ENCODE measurements around the gene TXNDC17. TPM values are rescaled to one million over a fixed set of nuclear protein-coding genes. Genes with fewer than 3 reads are reported as not detected.

The TXNDC17 gene
- total RNA-seq, 1 donor from 2014 or later = 104 TPM

GRCh38 chr17:6623941-6624340, 16.9 kb upstream of the TXNDC17 start:
- Mint-ChIP-seq H3K27ac (no peak overlapping the region), H3K9me3 (ENCODE audit: low read depth) (no peaks in the 10 kb centered on the region), H3K4me3 (ENCODE audit: low read depth) (no peak overlapping the region), H3K4me1 (ENCODE audit: low read depth) (no peaks in the 10 kb centered on the region), H3K36me3 (ENCODE audit: insufficient read depth) (peaks cover 20% of the 10 kb centered on the region), H3K27me3 (no peaks in the 10 kb centered on the region)
- no peak for TF ChIP-seq CTCF (IDR thresholded peaks at IDR 0.05; ENCODE audit: unreplicated experiment)
- no peak for DNase-seq (ENCODE audit: low spot score, unreplicated experiment)

- no peaks in the 10 kb centered on the region for H3K9me3 Mint-ChIP-seq (ENCODE audit: low read depth)
- no peaks in the 10 kb centered on the region for H3K27me3 Mint-ChIP-seq
- DNase-seq (ENCODE audit: low spot score, unreplicated experiment) = no peak
- peaks cover 26% of the 10 kb centered on the region for H3K36me3 Mint-ChIP-seq (ENCODE audit: insufficient read depth)
- no peak overlapping the region for H3K4me3 Mint-ChIP-seq (ENCODE audit: low read depth)
- TF ChIP-seq CTCF (IDR thresholded peaks at IDR 0.05; ENCODE audit: unreplicated experiment) = no peak
- H3K27ac Mint-ChIP-seq = no peak overlapping the region
- no peaks in the 10 kb centered on the region for H3K4me1 Mint-ChIP-seq (ENCODE audit: low read depth)
These were observed 14.2 kb upstream of the TXNDC17 start for GRCh38 chr17:6626616-6627015.

- no peak for DNase-seq (ENCODE audit: low spot score, unreplicated experiment)
- Mint-ChIP-seq H3K36me3 (ENCODE audit: insufficient read depth) (peaks cover 26% of the 10 kb centered on the region), H3K27ac (no peak overlapping the region), H3K9me3 (ENCODE audit: low read depth) (no peaks in the 10 kb centered on the region), H3K4me1 (ENCODE audit: low read depth) (no peaks in the 10 kb centered on the region), H3K4me3 (ENCODE audit: low read depth) (no peak overlapping the region), H3K27me3 (no peaks in the 10 kb centered on the region)
- no peak for TF ChIP-seq CTCF (IDR thresholded peaks at IDR 0.05; ENCODE audit: unreplicated experiment)
These were observed 13.8 kb upstream of the TXNDC17 start for GRCh38 chr17:6627019-6627418.

GRCh38 chr17:6630390-6630789, 10.5 kb upstream of the TXNDC17 start:
- no peak for TF ChIP-seq CTCF (IDR thresholded peaks at IDR 0.05; ENCODE audit: unreplicated experiment)
- no peaks in the 10 kb centered on the region for H3K4me1 Mint-ChIP-seq (ENCODE audit: low read depth)
- peaks cover 42% of the 10 kb centered on the region for H3K36me3 Mint-ChIP-seq (ENCODE audit: insufficient read depth)
- no peak overlapping the region for H3K4me3 Mint-ChIP-seq (ENCODE audit: low read depth)
- DNase-seq (ENCODE audit: low spot score, unreplicated experiment) = no peak
- no peak overlapping the region for H3K27ac Mint-ChIP-seq
- no peaks in the 10 kb centered on the region for H3K9me3 Mint-ChIP-seq (ENCODE audit: low read depth)
- no peaks in the 10 kb centered on the region for H3K27me3 Mint-ChIP-seq

- no peak overlapping the region for H3K4me3 Mint-ChIP-seq (ENCODE audit: low read depth)
- no peak for TF ChIP-seq CTCF (IDR thresholded peaks at IDR 0.05; ENCODE audit: unreplicated experiment)
- H3K4me1 Mint-ChIP-seq (ENCODE audit: low read depth) = no peaks in the 10 kb centered on the region
- peaks cover 37% of the 10 kb centered on the region for H3K36me3 Mint-ChIP-seq (ENCODE audit: insufficient read depth)
- no peak for DNase-seq (ENCODE audit: low spot score, unreplicated experiment)
- H3K27me3 Mint-ChIP-seq = no peaks in the 10 kb centered on the region
- no peaks in the 10 kb centered on the region for H3K9me3 Mint-ChIP-seq (ENCODE audit: low read depth)
- no peak overlapping the region for H3K27ac Mint-ChIP-seq
These were observed 8.3 kb upstream of the TXNDC17 start for GRCh38 chr17:6632530-6632929.

All from progenitor cell of endocrine pancreas (in vitro differentiated cells).